ENCODE results near the gene HMCES.
"Not testable (repeated sequence)": the region's sequence is repeated elsewhere in the genome, so short reads cannot be mapped to it uniquely, and the experiment has no call there.

HMCES gene

GRCh38 chr3:129333891-129334290, 55.2 kb downstream of the HMCES start:
- no peak overlapping the region for H2BK5ac ChIP-seq (ENCODE audit: low read length)
- H3K9ac ChIP-seq (ENCODE audit: low read depth, low read length, poor library complexity), result no peak overlapping the region
- no peak overlapping the region for H2BK12ac ChIP-seq (ENCODE audit: low read length)
- H4K8ac ChIP-seq (ENCODE audit: low read depth, low read length), result no peak overlapping the region
- DNase-seq (ENCODE audit: low spot score), result no peak
- H3K79me1 ChIP-seq (ENCODE audit: low read depth, low read length), result no peaks in the 10 kb centered on the region
- H3K18ac ChIP-seq (ENCODE audit: low read length), result no peak overlapping the region
- no peak overlapping the region for H3K14ac ChIP-seq (ENCODE audit: low read length)
- no peak overlapping the region for H3K4ac ChIP-seq (ENCODE audit: low read length)
- H2BK15ac ChIP-seq (ENCODE audit: low read length), result no peak overlapping the region
- H3K27me3 ChIP-seq (ENCODE audit: control insufficient read depth in 3 of 3, insufficient read depth in 3 of 3, low read depth in 1 of 3, low read length in 3 of 3), result no peaks in the 10 kb centered on the region
- no CpG with 5 or more reads among the region's 5 CpGs for WGBS, 2 donors (ENCODE audit: extremely low coverage in 2 of 2, insufficient read length in 2 of 2, insufficient replicate concordance in 1 of 2)
- no peak overlapping the region for H2BK120ac ChIP-seq (ENCODE audit: low read depth, low read length)
- H4K91ac ChIP-seq (ENCODE audit: low read depth, low read length, poor library complexity), result no peak overlapping the region
- no peak overlapping the region for H2AFZ ChIP-seq (ENCODE audit: low read length)
- H3K9me3 ChIP-seq (replicated peaks in 1 of 2; ENCODE audit: control insufficient read depth in 2 of 2, insufficient read depth in 1 of 2, low read depth in 1 of 2, low read length in 2 of 2), result peaks cover 0 to 4% of the 10 kb centered on the region in 2 donors
- no peaks in the 10 kb centered on the region for H3K36me3 ChIP-seq (replicated peaks in 1 of 2; ENCODE audit: control insufficient read depth in 2 of 2, insufficient read depth in 2 of 2, low read length in 2 of 2)
- H2AK5ac ChIP-seq (ENCODE audit: low read depth, low read length), result no peak overlapping the region
- H3K27ac ChIP-seq (replicated peaks; ENCODE audit: low read length), result no peak overlapping the region
- H3K4me2 ChIP-seq (ENCODE audit: insufficient read depth, low read length, poor library complexity, severe bottlenecking), result no peak overlapping the region
- peak overlapping the region in 1 of 2 donors; percentile 43 for H3K4me3 ChIP-seq (ENCODE audit: low read length in 2 of 2)
- no peaks in the 10 kb centered on the region for H3K4me1 ChIP-seq (ENCODE audit: control insufficient read depth in 2 of 2, insufficient read depth in 1 of 2, low read depth in 1 of 2, low read length in 2 of 2)
- H3K23ac ChIP-seq (ENCODE audit: low read depth, low read length, poor library complexity), result no peak overlapping the region

- Histone ChIP-seq H2BK15ac (ENCODE audit: low read length) (no peak overlapping the region), H2AK5ac (ENCODE audit: low read depth, low read length) (no peak overlapping the region), H3K4me3 (ENCODE audit: low read length in 2 of 2) (no peak overlapping the region), H3K23ac (ENCODE audit: low read depth, low read length, poor library complexity) (no peak overlapping the region), H3K79me1 (ENCODE audit: low read depth, low read length) (no peaks in the 10 kb centered on the region), H2BK120ac (ENCODE audit: low read depth, low read length) (peak overlapping the region; percentile 47), H3K9me3 (replicated peaks in 1 of 2; ENCODE audit: control insufficient read depth in 2 of 2, insufficient read depth in 1 of 2, low read depth in 1 of 2, low read length in 2 of 2) (peaks cover 0 to 4% of the 10 kb centered on the region in 2 donors), H4K8ac (ENCODE audit: low read depth, low read length) (no peak overlapping the region), H3K36me3 (replicated peaks in 1 of 2; ENCODE audit: control insufficient read depth in 2 of 2, insufficient read depth in 2 of 2, low read length in 2 of 2) (no peaks in the 10 kb centered on the region), H3K4ac (ENCODE audit: low read length) (no peak overlapping the region), H2AFZ (ENCODE audit: low read length) (no peak overlapping the region), H3K27me3 (ENCODE audit: control insufficient read depth in 3 of 3, insufficient read depth in 3 of 3, low read depth in 1 of 3, low read length in 3 of 3) (no peaks in the 10 kb centered on the region), H3K18ac (ENCODE audit: low read length) (peak overlapping the region; percentile 27), H3K4me1 (ENCODE audit: control insufficient read depth in 2 of 2, insufficient read depth in 1 of 2, low read depth in 1 of 2, low read length in 2 of 2) (no peaks in the 10 kb centered on the region), H3K14ac (ENCODE audit: low read length) (no peak overlapping the region), H3K4me2 (ENCODE audit: insufficient read depth, low read length, poor library complexity, severe bottlenecking) (no peak overlapping the region), H3K9ac (ENCODE audit: low read depth, low read length, poor library complexity) (peak overlapping the region; percentile 70), H2BK5ac (ENCODE audit: low read length) (no peak overlapping the region), H2BK12ac (ENCODE audit: low read length) (no peak overlapping the region), H3K27ac (replicated peaks; ENCODE audit: low read length) (no peak overlapping the region), H4K91ac (ENCODE audit: low read depth, low read length, poor library complexity) (no peak overlapping the region)
- DNase-seq (ENCODE audit: low spot score), result no peak
- WGBS, 2 donors (ENCODE audit: extremely low coverage in 2 of 2, insufficient read length in 2 of 2, insufficient replicate concordance in 1 of 2), result no CpG with 5 or more reads among the region's 6 CpGs
These were observed 57.5 kb downstream of the HMCES start for GRCh38 chr3:129336093-129336706.

GRCh38 chr3:129337719-129338118, 59.0 kb downstream of the HMCES start:
- not testable (repeated sequence) for H2BK12ac ChIP-seq (ENCODE audit: low read length); H2BK15ac ChIP-seq (ENCODE audit: low read length); H3K9me3 ChIP-seq (replicated peaks in 1 of 2; ENCODE audit: control insufficient read depth in 2 of 2, insufficient read depth in 1 of 2, low read depth in 1 of 2, low read length in 2 of 2); H3K23ac ChIP-seq (ENCODE audit: low read depth, low read length, poor library complexity); H3K9ac ChIP-seq (ENCODE audit: low read depth, low read length, poor library complexity); H4K8ac ChIP-seq (ENCODE audit: low read depth, low read length); H3K4ac ChIP-seq (ENCODE audit: low read length); H3K4me3 ChIP-seq (ENCODE audit: low read length in 2 of 2); H3K4me2 ChIP-seq (ENCODE audit: insufficient read depth, low read length, poor library complexity, severe bottlenecking); H2BK5ac ChIP-seq (ENCODE audit: low read length); H4K91ac ChIP-seq (ENCODE audit: low read depth, low read length, poor library complexity); H3K79me1 ChIP-seq (ENCODE audit: low read depth, low read length); H2AFZ ChIP-seq (ENCODE audit: low read length); H3K27me3 ChIP-seq (ENCODE audit: control insufficient read depth in 3 of 3, insufficient read depth in 3 of 3, low read depth in 1 of 3, low read length in 3 of 3); DNase-seq (ENCODE audit: low spot score); H3K36me3 ChIP-seq (replicated peaks in 1 of 2; ENCODE audit: control insufficient read depth in 2 of 2, insufficient read depth in 2 of 2, low read length in 2 of 2); H3K27ac ChIP-seq (replicated peaks; ENCODE audit: low read length); H3K4me1 ChIP-seq (ENCODE audit: control insufficient read depth in 2 of 2, insufficient read depth in 1 of 2, low read depth in 1 of 2, low read length in 2 of 2); H3K18ac ChIP-seq (ENCODE audit: low read length); H2BK120ac ChIP-seq (ENCODE audit: low read depth, low read length); H3K14ac ChIP-seq (ENCODE audit: low read length); H2AK5ac ChIP-seq (ENCODE audit: low read depth, low read length)
- WGBS, 2 donors (ENCODE audit: extremely low coverage in 2 of 2, insufficient read length in 2 of 2, insufficient replicate concordance in 1 of 2), result no CpG with 5 or more reads among the region's 4 CpGs

- no CpG with 5 or more reads among the region's 36 CpGs for WGBS, 2 donors (ENCODE audit: extremely low coverage in 2 of 2, insufficient read length in 2 of 2, insufficient replicate concordance in 1 of 2)
- not testable (repeated sequence) for H2BK12ac ChIP-seq (ENCODE audit: low read length)
These were observed 60.5 kb downstream of the HMCES start for GRCh38 chr3:129339186-129339585.

More at GRCh38 chr3:129339186-129339585, 60.5 kb downstream of the HMCES start:
- H3K9ac ChIP-seq (ENCODE audit: low read depth, low read length, poor library complexity); H2BK5ac ChIP-seq (ENCODE audit: low read length); H3K27me3 ChIP-seq (ENCODE audit: control insufficient read depth in 3 of 3, insufficient read depth in 3 of 3, low read depth in 1 of 3, low read length in 3 of 3); DNase-seq (ENCODE audit: low spot score); H2AK5ac ChIP-seq (ENCODE audit: low read depth, low read length); H3K4me3 ChIP-seq (ENCODE audit: low read length in 2 of 2); H3K4me1 ChIP-seq (ENCODE audit: control insufficient read depth in 2 of 2, insufficient read depth in 1 of 2, low read depth in 1 of 2, low read length in 2 of 2); H4K91ac ChIP-seq (ENCODE audit: low read depth, low read length, poor library complexity); H4K8ac ChIP-seq (ENCODE audit: low read depth, low read length); H2BK15ac ChIP-seq (ENCODE audit: low read length); H2BK120ac ChIP-seq (ENCODE audit: low read depth, low read length); H3K79me1 ChIP-seq (ENCODE audit: low read depth, low read length); H3K23ac ChIP-seq (ENCODE audit: low read depth, low read length, poor library complexity); H2AFZ ChIP-seq (ENCODE audit: low read length); H3K4ac ChIP-seq (ENCODE audit: low read length); H3K27ac ChIP-seq (replicated peaks; ENCODE audit: low read length); H3K14ac ChIP-seq (ENCODE audit: low read length); H3K36me3 ChIP-seq (replicated peaks in 1 of 2; ENCODE audit: control insufficient read depth in 2 of 2, insufficient read depth in 2 of 2, low read length in 2 of 2); H3K9me3 ChIP-seq (replicated peaks in 1 of 2; ENCODE audit: control insufficient read depth in 2 of 2, insufficient read depth in 1 of 2, low read depth in 1 of 2, low read length in 2 of 2); H3K4me2 ChIP-seq (ENCODE audit: insufficient read depth, low read length, poor library complexity, severe bottlenecking); H3K18ac ChIP-seq (ENCODE audit: low read length): not testable (repeated sequence)
